WTC11 (cell line): ENCODE measurements around the gene TMEM212. TPM values are rescaled to one million over a fixed set of nuclear protein-coding genes. Genes with fewer than 3 reads are reported as not detected.

ENCODE experiments used
- ATAC-seq: fragments of 200-7000 bp; cut with Tn5 transposase; 2 replicates; pipeline ENCODE4 v1.10.0; 2021; ENCODE audit warnings: mild to moderate bottlenecking, moderate library complexity
- CTCF ChIA-PET: fragments of 300-600 bp; sonication (Branson Sonifier 250); formaldehyde crosslinking; loops from one replicate; lab custom pipeline; 2021; ENCODE audit warnings: antibody characterized with exemption; lab: Charles Lee
- POLR2A ChIA-PET: fragments of 350-600 bp; sonication (Branson Sonifier 250); formaldehyde crosslinking; loops from one replicate; lab custom pipeline; 2021; ENCODE audit warnings: antibody characterized with exemption; lab: Charles Lee
- DNase-seq: peaks from one replicate; pipeline ENCODE4 v3.0.0; 2021; ENCODE audit warnings: low spot score
- H3K27ac Mint-ChIP-seq: 2 replicates; pipeline ENCODE4 v1.8.0; 2021; ENCODE audit warnings: mixed read lengths
- H3K27me3 Mint-ChIP-seq: 2 replicates; pipeline ENCODE4 v1.8.0; 2021; ENCODE audit warnings: low read depth, mild to moderate bottlenecking, moderate library complexity, mixed read lengths
- H3K36me3 Mint-ChIP-seq: 2 replicates; pipeline ENCODE4 v1.8.0; 2021; ENCODE audit warnings: mixed read lengths
- H3K4me1 Mint-ChIP-seq: 2 replicates; pipeline ENCODE4 v1.8.0; 2022; ENCODE audit warnings: mixed read lengths
- H3K4me3 Mint-ChIP-seq: 2 replicates; pipeline ENCODE4 v1.8.0; 2021; ENCODE audit warnings: mild to moderate bottlenecking, moderate library complexity, mixed read lengths
- H3K9me3 Mint-ChIP-seq: 2 replicates; pipeline ENCODE4 v1.8.0; 2021; ENCODE audit warnings: mixed read lengths
- ATF6 ChIP-seq: sonication (generic); formaldehyde crosslinking; IDR thresholded peaks from 2 replicates; pipeline ENCODE4 v1.8.1; 2023; ENCODE audit warnings: mild to moderate bottlenecking, missing genetic modification reagents
- CREB1 ChIP-seq: sonication (generic); formaldehyde crosslinking; IDR thresholded peaks from 2 replicates; pipeline ENCODE4 v1.8.0; 2023; ENCODE audit warnings: mild to moderate bottlenecking, missing genetic modification reagents
- CREM ChIP-seq: sonication (generic); formaldehyde crosslinking; IDR thresholded peaks from 2 replicates; pipeline ENCODE4 v1.8.1; 2022; ENCODE audit warnings: mild to moderate bottlenecking, missing genetic modification reagents, moderate library complexity
- ESRRA ChIP-seq: sonication (generic); formaldehyde crosslinking; IDR thresholded peaks from 2 replicates; pipeline ENCODE4 v1.8.1; 2022; ENCODE audit warnings: mild to moderate bottlenecking, missing genetic modification reagents, borderline replicate concordance
- JUN ChIP-seq: sonication (generic); formaldehyde crosslinking; IDR thresholded peaks from 2 replicates; pipeline ENCODE4 v1.8.0; 2023; ENCODE audit warnings: mild to moderate bottlenecking, missing genetic modification reagents
- PRRX2 ChIP-seq: fragments of 250-450 bp; sonication (Bioruptor Pico); IDR thresholded peaks from 2 replicates; pipeline ENCODE4 v1.8.0; 2021; ENCODE audit warnings: mild to moderate bottlenecking
- RORB ChIP-seq: fragments of 250-450 bp; sonication (Bioruptor Pico); IDR thresholded peaks from 2 replicates; pipeline ENCODE4 v1.9.0; 2021; ENCODE audit warnings: mild to moderate bottlenecking
- SMAD4 ChIP-seq: sonication (generic); formaldehyde crosslinking; IDR thresholded peaks from 2 replicates; pipeline ENCODE4 v1.8.0; 2022; ENCODE audit warnings: mild to moderate bottlenecking, missing genetic modification reagents
- TCF7 ChIP-seq: sonication (generic); formaldehyde crosslinking; IDR thresholded peaks from 2 replicates; pipeline ENCODE4 v1.8.0; 2022; ENCODE audit warnings: mild to moderate bottlenecking, low read depth, missing genetic modification reagents, moderate library complexity
- TEAD4 ChIP-seq: sonication (generic); formaldehyde crosslinking; IDR thresholded peaks from 2 replicates; pipeline ENCODE4 v1.8.0; 2022; ENCODE audit warnings: mild to moderate bottlenecking, missing genetic modification reagents
- USF1 ChIP-seq: sonication (generic); formaldehyde crosslinking; IDR thresholded peaks from 2 replicates; pipeline ENCODE4 v1.8.0; 2022; ENCODE audit warnings: mild to moderate bottlenecking, missing genetic modification reagents
- ZBTB21 ChIP-seq: sonication (generic); formaldehyde crosslinking; IDR thresholded peaks from 2 replicates; pipeline ENCODE4 v1.8.1; 2023; ENCODE audit warnings: mild to moderate bottlenecking, missing genetic modification reagents, borderline replicate concordance
- ZNF121 ChIP-seq: sonication (generic); formaldehyde crosslinking; IDR thresholded peaks from 2 replicates; pipeline ENCODE4 v1.8.0; 2023; ENCODE audit warnings: missing genetic modification reagents
- ZNF425 ChIP-seq: fragments of 250-450 bp; sonication (Bioruptor Pico); conservative IDR thresholded peaks from 2 replicates; pipeline ENCODE4 v1.9.0; 2021; ENCODE audit warnings: mild to moderate bottlenecking
- ZNF532 ChIP-seq: fragments of 250-450 bp; sonication (Bioruptor Pico); IDR thresholded peaks from 2 replicates; pipeline ENCODE4 v1.9.0; 2021; ENCODE audit warnings: mild to moderate bottlenecking, borderline replicate concordance
- ZSCAN18 ChIP-seq: fragments of 250-450 bp; sonication (Bioruptor Pico); IDR thresholded peaks from 2 replicates; pipeline ENCODE4 v2.1.2; 2022; ENCODE audit warnings: mild to moderate bottlenecking, moderate library complexity
- total RNA-seq: library from RNA; stranded (reverse); gene quantifications from 3 replicates; pipeline ENCODE4 v1.2.3, GENCODE V29; 2021

TMEM212 gene
- total RNA-seq, 1 experiment from 2014 or later, result not detected

GRCh38 chr3:171873580-171873979 is 30.4 kb downstream of the TMEM212 start (continued):
- no peak for TF ChIP-seq ZSCAN18 (CRISPR knock-in tag)

- peak overlapping the region; percentile 86 for H3K27ac Mint-ChIP-seq
- TF ChIP-seq ZNF425 (no peak), PRRX2 (CRISPR knock-in tag) (no peak), CREB1 (CRISPR knock-in tag) (no peak)
- CTCF ChIA-PET, result no interaction called here
- peaks cover 41% of the 10 kb centered on the region for H3K4me1 Mint-ChIP-seq
- no peaks in the 10 kb centered on the region for H3K36me3 Mint-ChIP-seq
- H3K9me3 Mint-ChIP-seq, result no peaks in the 10 kb centered on the region
- no peaks in the 10 kb centered on the region for H3K27me3 Mint-ChIP-seq
- H3K4me3 Mint-ChIP-seq, result no peak overlapping the region; the same call in 1 of the 2 replicates
- ATAC-seq (peak; percentile 76), DNase-seq (no peak)
- POLR2A ChIA-PET, result no interaction called here
Observed at GRCh38 chr3:171874251-171874681, 31.1 kb downstream of the TMEM212 start.

- ChIA-PET CTCF (no interaction called here), POLR2A (no interaction called here)
- ATAC-seq (no peak), DNase-seq (no peak)
- H3K36me3 Mint-ChIP-seq, result no peaks in the 10 kb centered on the region
- no peak overlapping the region for H3K4me3 Mint-ChIP-seq
- no peaks in the 10 kb centered on the region for H3K9me3 Mint-ChIP-seq
- H3K27ac Mint-ChIP-seq, result peak overlapping the region; percentile 81; the same call in 1 of the 2 replicates
- TF ChIP-seq TEAD4 (CRISPR knock-in tag) (no peak), ESRRA (CRISPR knock-in tag) (no peak)
- peaks cover 47% of the 10 kb centered on the region for H3K4me1 Mint-ChIP-seq
- H3K27me3 Mint-ChIP-seq, result no peaks in the 10 kb centered on the region
Observed at GRCh38 chr3:171874879-171875278, 31.7 kb downstream of the TMEM212 start.

GRCh38 chr3:171875923-171876412 is 32.8 kb downstream of the TMEM212 start:
- POLR2A ChIA-PET, result no interaction called here
- Mint-ChIP-seq H3K9me3 (no peaks in the 10 kb centered on the region), H3K27me3 (no peaks in the 10 kb centered on the region), H3K4me1 (peaks cover 49% of the 10 kb centered on the region), H3K36me3 (no peaks in the 10 kb centered on the region), H3K27ac (no peak overlapping the region), H3K4me3 (no peak overlapping the region)
- DNase-seq, result no peak
- CTCF ChIA-PET, result no interaction called here
- TF ChIP-seq ZBTB21 (no peak), JUN (no peak), SMAD4 (CRISPR knock-in tag) (no peak), USF1 (no peak), ATF6 (CRISPR knock-in tag) (no peak)
- no peak for ATAC-seq

GRCh38 chr3:171876680-171877147 is 33.6 kb downstream of the TMEM212 start:
- Mint-ChIP-seq H3K36me3 (no peaks in the 10 kb centered on the region), H3K4me1 (peaks cover 52% of the 10 kb centered on the region), H3K9me3 (no peaks in the 10 kb centered on the region), H3K27me3 (no peaks in the 10 kb centered on the region), H3K27ac (no peak overlapping the region), H3K4me3 (no peak overlapping the region)
- CTCF ChIA-PET, result no interaction called here
- DNase-seq (no peak), ATAC-seq (no peak)
- POLR2A ChIA-PET, result no interaction called here
- TF ChIP-seq ZNF532 (CRISPR knock-in tag) (no peak), CREM (no peak), TCF7 (CRISPR knock-in tag) (no peak), ZNF121 (CRISPR knock-in tag) (no peak), RORB (CRISPR knock-in tag) (no peak)
